Activated CD4-positive, alpha-beta T cell treated with anti-CD3 and anti-CD28 coated beads for 4 hours (primary cell): ENCODE results near the gene ALKBH5.
A peak's percentile ranks its signal among the peaks of the same experiment; 100 is the strongest.

Source experiments
- DNase-seq, 2 donors: peaks; one replicate each; pipeline ENCODE4 v3.0.0-alpha.2; 2020

The ALKBH5 gene

GRCh38 chr17:18247613-18248001, 64.0 kb downstream of the ALKBH5 start:
- DNase-seq, result no peak

DNA sequence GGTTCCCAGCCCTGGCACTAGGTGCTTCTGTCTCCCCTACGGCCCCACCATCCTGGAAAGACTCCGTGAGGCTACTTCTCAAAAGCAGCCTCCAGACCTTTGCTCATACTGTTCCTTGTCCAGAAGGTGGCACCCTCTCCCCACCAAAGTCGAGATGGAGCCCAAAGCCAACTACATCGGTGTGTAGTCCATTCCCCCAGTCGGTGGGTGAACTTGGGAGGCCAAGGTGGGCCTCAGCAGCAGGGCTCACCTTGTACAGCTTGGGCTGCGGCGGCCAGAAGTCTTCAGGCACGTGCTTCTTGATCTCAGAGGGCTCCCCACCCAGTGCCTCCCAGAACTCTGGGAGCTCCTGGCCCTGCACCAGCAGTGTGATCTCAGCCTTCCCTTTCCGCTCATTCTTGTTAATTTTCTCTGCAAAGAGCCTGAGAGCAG, 64.7 kb downstream of the ALKBH5 start:
- DNase-seq, result peak; percentile 57 to 67

- DNase-seq, result no peak
Observed at GRCh38 chr17:18248811-18249210, 65.2 kb downstream of the ALKBH5 start.

GRCh38 chr17:18250259-18250658, 66.6 kb downstream of the ALKBH5 start:
- no peak for DNase-seq

- DNase-seq, result no peak
Observed at GRCh38 chr17:18250708-18251107, 67.1 kb downstream of the ALKBH5 start.

DNA sequence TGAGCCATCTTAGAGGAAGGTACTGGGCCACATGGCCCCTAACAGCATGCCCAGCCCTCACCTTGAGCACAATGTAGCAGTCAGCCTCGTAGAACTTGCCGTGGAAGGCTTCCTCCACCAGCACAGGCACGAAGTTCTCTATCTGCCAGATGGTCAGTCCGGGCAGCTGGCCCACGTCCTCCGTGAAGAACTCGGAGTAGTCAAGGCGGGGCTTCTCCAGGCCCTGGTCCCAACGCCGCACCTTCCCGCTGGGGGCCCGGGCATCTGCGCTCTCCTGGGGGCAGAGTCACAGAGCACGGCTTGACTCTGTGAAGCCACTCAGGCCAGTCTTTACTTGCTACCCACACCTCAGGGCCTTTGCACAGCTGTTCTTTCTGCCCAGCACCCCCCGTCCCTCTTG, 67.6 kb downstream of the ALKBH5 start:
- DNase-seq, result no peak

- no peak for DNase-seq
Observed at GRCh38 chr17:18252160-18252559, 68.5 kb downstream of the ALKBH5 start.

DNA sequence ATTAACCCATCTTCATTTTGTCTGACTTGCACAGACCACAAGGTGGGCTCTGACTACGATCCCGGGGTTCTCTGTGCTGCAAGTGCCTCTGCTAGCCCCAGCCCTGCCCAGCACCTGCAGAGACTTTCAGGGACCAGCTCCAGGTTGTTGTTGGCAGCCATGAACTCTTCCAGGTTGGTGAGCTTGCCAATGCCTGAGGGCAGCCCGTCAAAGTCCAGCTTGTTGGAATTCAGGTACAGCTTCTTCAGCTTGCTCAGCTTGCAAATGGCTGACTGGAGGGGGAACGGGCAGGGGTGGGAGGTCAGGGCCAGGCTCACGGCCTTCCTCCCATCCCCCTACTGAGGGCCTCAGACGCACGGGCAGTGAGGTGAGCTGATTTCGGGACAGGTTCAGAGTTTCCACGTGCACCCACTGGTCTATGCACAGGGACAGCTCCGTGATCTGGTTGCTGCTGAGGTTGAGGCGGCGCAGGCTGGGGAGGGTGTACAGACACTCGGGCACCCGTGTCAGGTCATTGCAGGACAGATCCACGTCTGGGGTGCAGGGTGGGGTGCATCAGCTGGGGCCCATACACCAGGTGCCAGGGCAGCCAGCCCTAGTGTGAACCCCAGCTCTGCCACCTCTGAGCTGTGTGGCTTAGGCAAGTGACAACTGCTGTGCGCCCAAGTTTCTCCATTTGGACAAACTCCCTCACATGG, 69.7 kb downstream of the ALKBH5 start:
- no peak for DNase-seq

- DNase-seq, result no peak
Observed at GRCh38 chr17:18253947-18254821, 70.6 kb downstream of the ALKBH5 start.

DNA sequence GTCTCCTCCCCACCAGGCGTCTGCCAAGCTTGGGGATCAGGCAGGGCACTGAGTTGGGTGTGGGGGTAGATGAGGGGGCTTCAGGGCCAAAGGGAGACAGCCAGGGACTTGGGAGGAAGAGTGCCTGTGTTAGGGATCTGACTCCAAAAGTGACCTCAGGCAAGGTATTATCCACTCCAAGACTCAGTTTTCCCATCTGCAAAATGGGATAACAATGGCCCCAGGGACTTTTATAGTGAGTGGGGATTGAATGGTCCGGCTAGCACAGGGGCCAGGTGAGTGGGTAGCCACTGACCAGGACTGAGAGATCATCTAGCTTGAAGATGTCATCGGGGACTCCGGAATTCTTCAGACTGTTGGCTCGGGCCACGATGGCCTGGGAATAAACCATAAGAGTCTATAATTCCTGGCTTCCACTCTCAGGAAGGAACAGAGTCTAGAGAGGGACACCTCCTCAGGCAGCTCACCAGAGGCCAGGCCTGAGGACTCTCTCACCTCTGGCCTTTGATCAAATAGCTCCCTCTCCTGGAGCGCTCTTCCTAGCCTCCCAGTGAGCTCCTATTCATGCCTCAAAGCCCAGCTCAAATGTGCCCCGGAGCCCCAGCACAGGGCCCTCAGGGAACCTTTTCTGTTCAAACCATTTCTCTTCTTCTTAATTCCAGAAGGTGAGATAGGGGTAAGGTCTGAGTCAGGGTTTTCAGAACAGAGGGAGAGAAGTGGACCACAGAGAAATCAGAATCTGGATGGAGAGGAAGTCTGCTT, 71.4 kb downstream of the ALKBH5 start:
- DNase-seq, result no peak

DNA sequence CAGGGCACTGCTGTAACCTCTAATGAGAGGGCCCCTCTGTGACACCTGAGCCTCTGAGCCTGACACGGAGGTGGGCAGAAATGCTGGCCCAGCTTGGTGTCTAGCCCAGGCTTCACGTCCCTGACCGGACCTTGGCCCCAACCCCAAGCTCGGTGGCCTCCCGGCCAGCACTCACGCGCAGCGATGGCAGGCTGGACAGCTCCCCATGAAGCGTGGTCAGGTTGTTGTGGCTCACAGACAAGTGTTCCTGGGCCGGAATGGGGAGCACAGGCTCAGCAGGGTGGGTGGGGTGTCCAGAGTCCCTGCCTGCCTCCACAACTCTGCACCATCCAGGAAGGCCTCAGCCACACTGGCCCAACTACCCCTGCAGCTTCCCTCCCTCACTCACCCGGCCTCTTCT, 72.7 kb downstream of the ALKBH5 start:
- no peak for DNase-seq

DNA sequence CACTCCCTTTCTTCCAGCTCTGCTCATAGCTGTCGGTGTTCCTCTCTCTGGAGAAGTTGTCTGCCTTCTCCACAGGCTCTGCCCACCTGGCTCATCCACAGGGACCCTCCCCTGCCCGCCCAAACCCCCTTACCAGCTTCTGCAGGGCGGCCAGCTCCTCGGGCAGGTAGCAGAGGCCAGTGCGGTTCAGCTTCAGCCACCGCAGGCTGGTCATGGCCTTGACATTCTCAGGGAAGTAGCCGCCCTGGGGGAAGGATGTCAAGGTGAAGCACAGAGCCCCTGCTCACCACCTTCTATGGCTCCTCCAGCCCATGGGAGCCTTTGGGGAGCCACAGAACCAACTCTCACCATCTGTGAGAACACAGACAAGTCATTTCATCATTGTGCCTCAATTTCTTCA, 73.1 kb downstream of the ALKBH5 start:
- no peak for DNase-seq

- DNase-seq, result no peak
Observed at GRCh38 chr17:18257268-18257981, 73.8 kb downstream of the ALKBH5 start.

GRCh38 chr17:18257982-18258355, 74.3 kb downstream of the ALKBH5 start:
- peak in 1 of 2 donors; percentile 34 for DNase-seq

DNA sequence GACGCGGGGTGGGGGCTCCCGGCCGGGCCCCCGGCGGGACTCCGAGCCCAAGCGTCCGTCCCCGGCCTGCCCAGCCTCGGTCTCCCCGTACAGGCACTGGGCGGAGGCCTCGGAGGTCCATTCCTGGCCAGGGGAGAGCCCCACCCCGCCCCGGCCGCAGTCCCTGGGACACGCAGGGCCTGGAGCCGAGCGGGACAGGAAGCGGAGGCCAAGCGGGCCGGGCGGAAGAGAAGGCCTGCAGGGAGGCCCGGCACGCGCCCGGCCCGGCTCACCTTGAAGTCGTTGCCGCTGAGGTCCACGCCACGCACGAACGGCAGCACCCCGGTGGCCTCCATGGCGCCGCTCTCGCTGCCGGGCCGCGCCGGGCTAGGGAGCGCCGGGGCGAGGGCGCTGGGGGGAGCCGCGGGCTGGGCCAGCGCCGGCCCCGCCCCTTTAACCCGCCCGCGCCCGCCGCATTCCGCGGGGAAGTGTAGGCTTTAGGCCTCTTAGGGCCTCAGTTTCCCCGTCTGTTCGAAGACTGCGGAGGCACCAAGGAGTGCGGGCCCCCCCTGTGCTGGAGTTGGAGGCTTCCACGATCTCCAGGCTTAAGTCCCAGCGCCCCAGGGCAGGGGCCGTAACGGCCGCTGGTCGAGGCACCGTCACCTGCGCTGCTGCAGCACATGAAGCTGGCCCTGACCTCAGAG, 74.9 kb downstream of the ALKBH5 start, which contains the start of gene FLII:
FLII (minus strand) TSS at position 383 of the 683 bp plus-strand sequence; CDS start at position 335, 48 bp downstream.
- DNase-seq, result peak; percentile 49 to 50
